Bronchial epithelial cell (primary cell): ENCODE data around the gene BICDL1. TPM values are rescaled to one million over a fixed set of nuclear protein-coding genes. Genes with fewer than 3 reads are reported as not detected.

ENCODE experiments used
- DNase-seq: peaks from one replicate; pipeline ENCODE4 v3.0.0-alpha.2; 2010; ENCODE audit warnings: low read depth
- FAIRE-seq: peaks from 2 replicates; lab custom pipeline; 2011; peaks lifted over from hg19 to GRCh38; lab: Jason Lieb, UNC
- H3K27me3 ChIP-seq: 2 replicates; pipeline ENCODE4 v1.5.1; 2011; ENCODE audit warnings: low read length; ENCODE audit not compliant: control insufficient read depth, insufficient read depth
- H3K36me3 ChIP-seq: 2 replicates; pipeline ENCODE4 v1.5.1; 2011; ENCODE audit warnings: low read length; ENCODE audit not compliant: control insufficient read depth, insufficient read depth
- H3K4me3 ChIP-seq: 2 replicates; pipeline ENCODE4 v1.5.1; 2011; ENCODE audit warnings: mild to moderate bottlenecking, low read depth, low read length, control low read depth
- CTCF ChIP-seq: IDR thresholded peaks from 2 replicates; pipeline ENCODE4 v1.5.1; 2011; ENCODE audit warnings: mild to moderate bottlenecking, moderate library complexity, low read length, control low read depth, inconsistent platforms; ENCODE audit not compliant: insufficient read depth, severe bottlenecking
- total RNA-seq: library from RNA; depleted of rRNA; stranded (reverse); fragments of >200 nt; gene quantifications from 2 replicates; pipeline ENCODE4 v1.2.1, GENCODE V29; 2014

The BICDL1 gene
- total RNA-seq, 1 donor from 2014 or later: 10.8 TPM

GRCh38 chr12:120051535-120051934, 62.5 kb downstream of the BICDL1 start:
- no peak overlapping the region for H3K4me3 ChIP-seq
- FAIRE-seq: no peak
- H3K27me3 ChIP-seq: no peaks in the 10 kb centered on the region
- DNase-seq: no peak
- H3K36me3 ChIP-seq: no peaks in the 10 kb centered on the region
- TF ChIP-seq CTCF: no peak

- Histone ChIP-seq H3K4me3 (no peak overlapping the region), H3K27me3 (no peaks in the 10 kb centered on the region), H3K36me3 (no peaks in the 10 kb centered on the region)
- DNase-seq (peak; percentile 26), FAIRE-seq (no peak)
- TF ChIP-seq CTCF: no peak
Observed at GRCh38 chr12:120054293-120054692, 65.3 kb downstream of the BICDL1 start.

- no peak overlapping the region for H3K4me3 ChIP-seq
- H3K27me3 ChIP-seq: no peaks in the 10 kb centered on the region
- H3K36me3 ChIP-seq: no peaks in the 10 kb centered on the region
- FAIRE-seq: no peak
- TF ChIP-seq CTCF: no peak
- DNase-seq: peak; percentile 95
Observed at GRCh38 chr12:120055231-120056000, 66.4 kb downstream of the BICDL1 start.

GRCh38 chr12:120056739-120057138, 67.7 kb downstream of the BICDL1 start:
- no peak for TF ChIP-seq CTCF
- Histone ChIP-seq H3K4me3 (no peak overlapping the region), H3K36me3 (peaks cover 1% of the 10 kb centered on the region), H3K27me3 (no peaks in the 10 kb centered on the region)
- no peak for FAIRE-seq
- no peak for DNase-seq

- Histone ChIP-seq H3K36me3 (peaks cover 3% of the 10 kb centered on the region), H3K4me3 (no peak overlapping the region), H3K27me3 (no peaks in the 10 kb centered on the region)
- peak; percentile 60 for DNase-seq
- FAIRE-seq: no peak
- TF ChIP-seq CTCF: no peak
Observed at GRCh38 chr12:120060196-120060595, 71.2 kb downstream of the BICDL1 start.
